ENCODE measurements around the gene APBB2.

GRCh38 chr4:41124916-41125548 lies 89.3 kb downstream of the APBB2 start:
- TF ChIP-seq CTCF (IDR thresholded peaks at IDR 0.05) = no peak
- no peak for TF ChIP-seq POLR2A (IDR thresholded peaks at IDR 0.05)
